HL-60 (cell line): Measurements from ENCODE around the gene TAGLN3.

Source experiments
- GABPA ChIP-seq: IDR thresholded peaks from 2 replicates; pipeline ENCODE4 v1.6.1; 2012; ENCODE audit warnings: low read depth
- POLR2AphosphoS5 ChIP-seq: IDR thresholded peaks from 2 replicates; pipeline ENCODE4 v1.6.1; 2012; ENCODE audit warnings: low read depth
- TF ChIP-seq, protein P1 (sequence below): IDR thresholded peaks from one replicate; pipeline ENCODE4 v1.5.1; 2011; ENCODE audit warnings: low read length, control low read depth, inconsistent platforms; ENCODE audit not compliant: insufficient read depth
- TF ChIP-seq, protein P2 (sequence below): IDR thresholded peaks from 2 replicates; pipeline ENCODE4 v1.6.1; 2012; ENCODE audit warnings: low read depth; ENCODE audit not compliant: insufficient replicate concordance

DNA sequence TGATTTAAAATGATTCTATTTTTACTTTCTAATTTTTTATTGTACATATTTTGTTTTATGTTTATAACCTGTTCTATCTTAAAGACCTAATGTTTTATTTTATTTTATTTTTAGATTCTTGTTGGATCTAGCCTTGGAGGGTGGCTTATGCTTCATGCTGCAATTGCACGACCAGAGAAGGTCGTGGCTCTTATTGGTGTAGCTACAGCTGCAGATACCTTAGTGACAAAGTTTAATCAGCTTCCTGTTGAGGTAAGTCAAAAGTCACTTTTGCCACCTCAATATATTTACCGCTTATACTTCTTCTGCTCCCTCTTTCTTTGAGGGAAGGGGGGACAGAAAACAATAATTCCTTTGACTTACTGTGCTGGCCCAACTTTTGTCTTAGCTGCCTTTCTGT, 11.9 kb upstream of the TAGLN3 start:
- TF ChIP-seq, protein P1, sequence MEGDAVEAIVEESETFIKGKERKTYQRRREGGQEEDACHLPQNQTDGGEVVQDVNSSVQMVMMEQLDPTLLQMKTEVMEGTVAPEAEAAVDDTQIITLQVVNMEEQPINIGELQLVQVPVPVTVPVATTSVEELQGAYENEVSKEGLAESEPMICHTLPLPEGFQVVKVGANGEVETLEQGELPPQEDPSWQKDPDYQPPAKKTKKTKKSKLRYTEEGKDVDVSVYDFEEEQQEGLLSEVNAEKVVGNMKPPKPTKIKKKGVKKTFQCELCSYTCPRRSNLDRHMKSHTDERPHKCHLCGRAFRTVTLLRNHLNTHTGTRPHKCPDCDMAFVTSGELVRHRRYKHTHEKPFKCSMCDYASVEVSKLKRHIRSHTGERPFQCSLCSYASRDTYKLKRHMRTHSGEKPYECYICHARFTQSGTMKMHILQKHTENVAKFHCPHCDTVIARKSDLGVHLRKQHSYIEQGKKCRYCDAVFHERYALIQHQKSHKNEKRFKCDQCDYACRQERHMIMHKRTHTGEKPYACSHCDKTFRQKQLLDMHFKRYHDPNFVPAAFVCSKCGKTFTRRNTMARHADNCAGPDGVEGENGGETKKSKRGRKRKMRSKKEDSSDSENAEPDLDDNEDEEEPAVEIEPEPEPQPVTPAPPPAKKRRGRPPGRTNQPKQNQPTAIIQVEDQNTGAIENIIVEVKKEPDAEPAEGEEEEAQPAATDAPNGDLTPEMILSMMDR: no peak
- no peak for TF ChIP-seq GABPA
- TF ChIP-seq, protein P2, sequence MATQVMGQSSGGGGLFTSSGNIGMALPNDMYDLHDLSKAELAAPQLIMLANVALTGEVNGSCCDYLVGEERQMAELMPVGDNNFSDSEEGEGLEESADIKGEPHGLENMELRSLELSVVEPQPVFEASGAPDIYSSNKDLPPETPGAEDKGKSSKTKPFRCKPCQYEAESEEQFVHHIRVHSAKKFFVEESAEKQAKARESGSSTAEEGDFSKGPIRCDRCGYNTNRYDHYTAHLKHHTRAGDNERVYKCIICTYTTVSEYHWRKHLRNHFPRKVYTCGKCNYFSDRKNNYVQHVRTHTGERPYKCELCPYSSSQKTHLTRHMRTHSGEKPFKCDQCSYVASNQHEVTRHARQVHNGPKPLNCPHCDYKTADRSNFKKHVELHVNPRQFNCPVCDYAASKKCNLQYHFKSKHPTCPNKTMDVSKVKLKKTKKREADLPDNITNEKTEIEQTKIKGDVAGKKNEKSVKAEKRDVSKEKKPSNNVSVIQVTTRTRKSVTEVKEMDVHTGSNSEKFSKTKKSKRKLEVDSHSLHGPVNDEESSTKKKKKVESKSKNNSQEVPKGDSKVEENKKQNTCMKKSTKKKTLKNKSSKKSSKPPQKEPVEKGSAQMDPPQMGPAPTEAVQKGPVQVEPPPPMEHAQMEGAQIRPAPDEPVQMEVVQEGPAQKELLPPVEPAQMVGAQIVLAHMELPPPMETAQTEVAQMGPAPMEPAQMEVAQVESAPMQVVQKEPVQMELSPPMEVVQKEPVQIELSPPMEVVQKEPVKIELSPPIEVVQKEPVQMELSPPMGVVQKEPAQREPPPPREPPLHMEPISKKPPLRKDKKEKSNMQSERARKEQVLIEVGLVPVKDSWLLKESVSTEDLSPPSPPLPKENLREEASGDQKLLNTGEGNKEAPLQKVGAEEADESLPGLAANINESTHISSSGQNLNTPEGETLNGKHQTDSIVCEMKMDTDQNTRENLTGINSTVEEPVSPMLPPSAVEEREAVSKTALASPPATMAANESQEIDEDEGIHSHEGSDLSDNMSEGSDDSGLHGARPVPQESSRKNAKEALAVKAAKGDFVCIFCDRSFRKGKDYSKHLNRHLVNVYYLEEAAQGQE: no peak
- TF ChIP-seq POLR2AphosphoS5: no peak
